ENCODE measurements around the gene ROPN1L.

Gene ROPN1L

DNA sequence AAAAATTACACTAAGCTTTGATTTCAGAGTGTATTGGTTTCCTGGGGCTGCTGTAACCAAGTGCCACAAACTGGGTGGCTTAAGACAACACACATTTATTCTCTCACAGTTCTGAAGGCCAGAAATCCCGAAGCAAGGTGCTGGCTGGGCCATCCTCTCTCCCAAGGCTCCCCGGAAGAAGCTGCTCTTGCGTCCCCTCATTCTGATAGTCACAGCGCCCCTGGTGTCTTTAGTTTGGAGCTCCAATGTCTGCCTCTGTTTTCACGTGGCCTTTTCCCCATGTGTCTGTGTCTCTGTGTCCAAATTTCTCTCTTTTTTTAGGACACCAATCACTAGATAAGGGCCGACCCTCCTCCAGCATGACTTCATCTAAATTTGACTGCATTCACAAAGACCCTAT lies 56.7 kb downstream of the ROPN1L start:
- Mint-ChIP-seq H3K9me3 (peaks cover 0 to 3% of the 10 kb centered on the region in 2 donors), H3K36me3 (ENCODE audit: insufficient read depth) (no peaks in the 10 kb centered on the region), H3K27ac (no peak overlapping the region), H3K4me1 (ENCODE audit: low read depth in 2 of 2) (no peaks in the 10 kb centered on the region), H3K27me3 (no peaks in the 10 kb centered on the region), H3K4me3 (no peak overlapping the region)
- ATAC-seq (replicated peaks) (no peak), DNase-seq (no peak)

DNA sequence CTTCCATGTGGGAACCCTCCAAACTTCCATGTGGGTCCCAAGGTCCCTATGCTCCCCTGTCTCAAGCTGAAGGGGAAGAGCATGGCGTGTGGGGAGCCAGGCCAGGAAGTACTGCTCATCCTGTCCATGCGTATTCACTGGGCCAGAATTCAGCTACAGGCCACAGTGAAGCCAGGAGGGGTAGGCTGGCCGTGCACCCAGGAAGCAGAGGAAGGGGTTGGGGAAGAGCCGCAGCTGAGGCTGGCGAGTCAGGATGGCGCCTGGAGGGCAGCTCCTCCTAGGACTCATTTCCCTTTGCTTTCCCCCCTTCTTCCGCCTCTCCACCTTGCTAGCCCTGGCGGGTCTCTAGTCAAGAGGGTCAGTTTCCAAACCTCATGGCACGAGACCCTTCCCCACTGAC lies 57.4 kb downstream of the ROPN1L start:
- no peaks in the 10 kb centered on the region for H3K27me3 Mint-ChIP-seq
- no peaks in the 10 kb centered on the region for H3K36me3 Mint-ChIP-seq (ENCODE audit: insufficient read depth)
- ATAC-seq (replicated peaks) (no peak), DNase-seq (no peak)
- H3K9me3 Mint-ChIP-seq: peaks cover 0 to 3% of the 10 kb centered on the region in 2 donors
- H3K4me3 Mint-ChIP-seq: no peak overlapping the region
- no peak overlapping the region for H3K27ac Mint-ChIP-seq
- no peaks in the 10 kb centered on the region for H3K4me1 Mint-ChIP-seq (ENCODE audit: low read depth in 2 of 2)

DNA sequence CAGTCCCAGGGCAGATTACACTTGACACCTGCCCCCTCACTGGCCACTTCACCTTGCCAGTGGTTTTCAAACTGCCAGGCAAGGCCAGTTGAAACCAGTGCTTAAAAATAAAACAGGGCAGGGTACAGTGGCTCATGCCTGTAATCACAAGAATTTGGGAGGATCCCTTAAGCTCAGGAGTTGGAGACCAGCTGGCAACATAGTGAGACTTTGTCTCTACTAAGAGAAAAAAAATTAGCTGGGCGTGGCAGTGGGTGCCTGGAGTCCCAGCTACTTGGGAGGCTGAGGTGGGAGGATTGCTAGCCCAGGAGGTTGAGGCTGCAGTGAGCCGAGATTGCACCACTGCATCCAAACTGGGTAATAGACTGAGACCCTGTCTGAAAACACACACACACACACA lies 58.1 kb downstream of the ROPN1L start:
- no peaks in the 10 kb centered on the region for H3K27me3 Mint-ChIP-seq
- no peak overlapping the region for H3K4me3 Mint-ChIP-seq
- ATAC-seq (replicated peaks) (no peak), DNase-seq (no peak)
- no peak overlapping the region for H3K27ac Mint-ChIP-seq
- no peaks in the 10 kb centered on the region for H3K4me1 Mint-ChIP-seq (ENCODE audit: low read depth in 2 of 2)
- H3K36me3 Mint-ChIP-seq (ENCODE audit: insufficient read depth): no peaks in the 10 kb centered on the region
- H3K9me3 Mint-ChIP-seq: no peaks in the 10 kb centered on the region

DNA sequence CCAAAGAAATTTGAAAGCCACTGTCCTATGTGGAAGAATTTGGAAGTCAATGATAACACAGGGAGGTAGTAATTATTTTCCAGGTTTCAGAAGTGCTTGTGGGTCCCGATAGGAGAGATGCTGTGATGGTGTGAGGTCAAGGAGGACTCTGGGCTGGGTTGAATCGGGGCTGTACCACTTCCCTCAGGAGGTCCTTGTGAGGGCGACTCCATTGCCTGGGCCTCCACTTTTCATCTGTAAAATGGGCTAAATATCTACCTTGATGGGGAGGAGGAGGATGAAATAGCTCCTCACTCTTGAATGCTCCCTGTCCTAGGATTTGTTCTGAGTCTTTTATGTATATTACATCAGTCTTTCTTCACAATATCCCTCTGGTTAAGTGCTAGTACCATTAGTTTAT lies 59.0 kb downstream of the ROPN1L start:
- Mint-ChIP-seq H3K27me3 (no peaks in the 10 kb centered on the region), H3K9me3 (no peaks in the 10 kb centered on the region), H3K4me1 (ENCODE audit: low read depth in 2 of 2) (no peaks in the 10 kb centered on the region), H3K4me3 (no peak overlapping the region), H3K36me3 (ENCODE audit: insufficient read depth) (no peaks in the 10 kb centered on the region), H3K27ac (no peak overlapping the region)
- no peak for ATAC-seq (replicated peaks)
- no peak for DNase-seq

DNA sequence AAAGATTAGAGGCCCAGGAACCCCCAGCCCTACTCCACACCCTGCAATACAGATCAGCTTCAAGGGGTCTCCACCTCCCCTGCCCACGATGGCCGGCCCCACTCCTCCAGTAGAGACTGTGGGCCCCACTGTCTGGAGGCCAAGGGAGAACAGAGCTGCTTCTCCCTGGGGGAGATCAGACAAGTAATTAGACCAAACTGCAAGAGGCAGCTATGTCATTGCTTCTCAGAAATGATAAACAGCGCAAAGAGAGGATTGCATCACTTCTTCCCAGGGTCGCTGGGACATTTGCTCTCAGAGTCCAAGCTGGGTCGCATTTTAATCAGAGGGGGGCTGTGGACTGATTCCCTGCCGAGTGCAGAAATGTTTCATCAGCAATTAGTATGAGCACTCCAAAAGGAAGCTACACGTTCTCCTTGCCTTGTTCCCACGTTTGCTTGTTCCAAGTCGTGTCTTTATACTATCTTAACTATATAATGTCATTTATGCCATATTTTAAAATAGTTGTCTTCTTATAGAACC lies 59.9 kb downstream of the ROPN1L start:
- DNase-seq (no peak), ATAC-seq (replicated peaks) (no peak)
- Mint-ChIP-seq H3K27ac (no peak overlapping the region), H3K36me3 (ENCODE audit: insufficient read depth) (no peaks in the 10 kb centered on the region), H3K9me3 (no peaks in the 10 kb centered on the region), H3K4me1 (ENCODE audit: low read depth in 2 of 2) (no peaks in the 10 kb centered on the region), H3K4me3 (no peak overlapping the region), H3K27me3 (no peaks in the 10 kb centered on the region)

DNA sequence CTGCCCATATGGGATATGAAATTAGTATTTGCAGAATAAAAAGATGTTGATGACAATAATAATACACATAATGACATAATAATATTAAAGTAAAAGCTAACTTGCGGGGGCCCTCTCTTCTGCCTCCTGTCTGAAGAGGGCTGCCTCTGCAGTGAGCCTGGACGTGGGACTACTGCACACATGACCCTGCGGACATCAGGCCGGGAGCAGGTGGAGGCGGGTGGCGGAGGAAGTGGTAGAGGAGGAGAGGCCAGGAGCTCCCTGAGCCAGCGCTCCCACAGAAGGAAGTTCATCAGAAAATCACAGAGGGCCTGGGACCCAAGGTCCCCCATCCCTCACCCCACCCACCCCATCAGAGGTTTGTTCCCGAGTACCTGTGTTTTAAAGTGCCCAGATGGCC lies 60.5 kb downstream of the ROPN1L start:
- no peak overlapping the region for H3K27ac Mint-ChIP-seq
- H3K27me3 Mint-ChIP-seq: no peaks in the 10 kb centered on the region
- no peak overlapping the region for H3K4me3 Mint-ChIP-seq
- ATAC-seq (replicated peaks): no peak
- H3K4me1 Mint-ChIP-seq (ENCODE audit: low read depth in 2 of 2): no peaks in the 10 kb centered on the region
- H3K9me3 Mint-ChIP-seq: no peaks in the 10 kb centered on the region
- DNase-seq: no peak
- H3K36me3 Mint-ChIP-seq (ENCODE audit: insufficient read depth): no peaks in the 10 kb centered on the region

GRCh38 chr5:10502578-10502977 lies 60.9 kb downstream of the ROPN1L start:
- no peak for ATAC-seq (replicated peaks)
- Mint-ChIP-seq H3K9me3 (no peaks in the 10 kb centered on the region), H3K27me3 (no peaks in the 10 kb centered on the region), H3K4me3 (no peak overlapping the region), H3K27ac (no peak overlapping the region), H3K36me3 (ENCODE audit: insufficient read depth) (no peaks in the 10 kb centered on the region), H3K4me1 (ENCODE audit: low read depth in 2 of 2) (no peaks in the 10 kb centered on the region)
- no peak for DNase-seq

- H3K4me3 Mint-ChIP-seq: no peak overlapping the region
- no peak for ATAC-seq (replicated peaks)
These were observed 61.6 kb downstream of the ROPN1L start for GRCh38 chr5:10503321-10503720.

GRCh38 chr5:10503997-10504793 lies 62.5 kb downstream of the ROPN1L start:
- H3K27ac Mint-ChIP-seq: no peak overlapping the region
- no peak overlapping the region for H3K4me3 Mint-ChIP-seq
- ATAC-seq (replicated peaks) (no peak), DNase-seq (no peak)
- no peaks in the 10 kb centered on the region for H3K4me1 Mint-ChIP-seq (ENCODE audit: low read depth in 2 of 2)
- peaks cover 0 to 10% of the 10 kb centered on the region in 2 donors for H3K27me3 Mint-ChIP-seq
- peaks cover 4% of the 10 kb centered on the region for H3K36me3 Mint-ChIP-seq (ENCODE audit: insufficient read depth)
- H3K9me3 Mint-ChIP-seq: no peaks in the 10 kb centered on the region

More at GRCh38 chr5:10503321-10503720, 61.6 kb downstream of the ROPN1L start:
- no peaks in the 10 kb centered on the region for H3K4me1 Mint-ChIP-seq (ENCODE audit: low read depth in 2 of 2)
- no peaks in the 10 kb centered on the region for H3K36me3 Mint-ChIP-seq (ENCODE audit: insufficient read depth)
- H3K27me3 Mint-ChIP-seq: peaks cover 0 to 1% of the 10 kb centered on the region in 2 donors
- no peak overlapping the region for H3K27ac Mint-ChIP-seq
- no peak for DNase-seq
- H3K9me3 Mint-ChIP-seq: no peaks in the 10 kb centered on the region

DNA sequence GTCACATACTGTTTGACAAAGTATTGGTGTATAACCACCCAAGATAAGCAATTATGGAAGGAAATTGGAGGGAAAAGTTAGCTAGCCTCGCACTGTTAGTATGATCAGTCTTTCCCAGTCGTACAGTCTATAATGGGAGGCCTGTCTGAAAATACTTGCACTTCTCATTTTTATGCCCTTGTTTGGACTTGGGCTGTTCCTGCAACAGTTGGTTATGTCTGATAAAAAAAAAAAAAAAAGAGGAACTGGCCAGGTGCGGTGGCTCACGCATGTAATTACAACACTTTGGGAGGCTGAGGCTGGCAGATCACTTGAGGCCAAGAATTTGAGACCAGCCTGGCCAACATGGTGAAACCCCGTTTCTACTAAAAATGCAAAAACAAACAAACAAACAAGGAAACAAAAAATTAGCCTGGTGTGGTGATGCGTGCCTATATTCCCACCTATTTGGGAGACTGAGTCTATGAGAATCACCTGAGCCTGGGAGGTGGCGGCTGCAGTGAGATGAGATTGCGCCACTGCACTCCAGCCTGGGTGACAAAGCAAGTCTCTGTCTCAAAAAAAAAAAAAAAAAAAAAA lies 63.9 kb downstream of the ROPN1L start:
- Mint-ChIP-seq H3K9me3 (no peaks in the 10 kb centered on the region), H3K4me3 (no peak overlapping the region), H3K27me3 (peaks cover 0 to 19% of the 10 kb centered on the region in 2 donors), H3K27ac (no peak overlapping the region), H3K36me3 (ENCODE audit: insufficient read depth) (peaks cover 4% of the 10 kb centered on the region), H3K4me1 (ENCODE audit: low read depth in 2 of 2) (no peaks in the 10 kb centered on the region)
- DNase-seq (no peak), ATAC-seq (replicated peaks) (peak; percentile 26)

GRCh38 chr5:10506535-10506934 lies 64.9 kb downstream of the ROPN1L start:
- no peak overlapping the region for H3K27ac Mint-ChIP-seq
- H3K9me3 Mint-ChIP-seq: no peaks in the 10 kb centered on the region
- H3K4me1 Mint-ChIP-seq (ENCODE audit: low read depth in 2 of 2): no peaks in the 10 kb centered on the region
- no peak overlapping the region for H3K4me3 Mint-ChIP-seq
- DNase-seq: no peak
- peaks cover 4% of the 10 kb centered on the region for H3K36me3 Mint-ChIP-seq (ENCODE audit: insufficient read depth)
- H3K27me3 Mint-ChIP-seq: peaks cover 0 to 19% of the 10 kb centered on the region in 2 donors
- ATAC-seq (replicated peaks): no peak

GRCh38 chr5:10507575-10508096 lies 66.0 kb downstream of the ROPN1L start:
- Mint-ChIP-seq H3K36me3 (ENCODE audit: insufficient read depth) (peaks cover 4% of the 10 kb centered on the region), H3K9me3 (no peaks in the 10 kb centered on the region), H3K27ac (no peak overlapping the region), H3K27me3 (peaks cover 0 to 25% of the 10 kb centered on the region in 2 donors), H3K4me1 (ENCODE audit: low read depth in 2 of 2) (no peaks in the 10 kb centered on the region), H3K4me3 (no peak overlapping the region)
- ATAC-seq (replicated peaks) (no peak), DNase-seq (no peak)

DNA sequence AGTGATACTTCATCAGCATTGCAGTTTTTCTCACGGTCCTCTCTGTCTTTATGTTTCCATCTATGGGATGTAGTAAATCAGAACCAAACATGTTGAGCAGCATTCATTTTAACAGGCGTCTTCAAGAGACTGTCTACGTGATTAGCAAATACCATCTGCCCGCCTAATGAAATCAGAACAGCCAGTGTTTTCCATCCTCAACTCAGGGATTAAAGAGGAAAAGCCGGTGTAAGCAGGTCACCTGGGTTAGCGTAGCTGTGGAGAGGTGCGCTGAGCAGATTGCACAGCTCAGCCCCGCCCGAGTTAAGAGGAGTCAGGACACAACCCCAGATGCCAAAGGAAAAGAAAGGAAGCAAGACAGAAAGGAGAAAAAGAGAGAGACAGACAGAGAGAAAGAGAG lies 67.9 kb downstream of the ROPN1L start:
- Mint-ChIP-seq H3K9me3 (no peaks in the 10 kb centered on the region), H3K36me3 (ENCODE audit: insufficient read depth) (peaks cover 6% of the 10 kb centered on the region), H3K4me3 (no peak overlapping the region), H3K4me1 (ENCODE audit: low read depth in 2 of 2) (no peaks in the 10 kb centered on the region), H3K27ac (peak overlapping the region in 1 of 2 donors; percentile 28), H3K27me3 (peaks cover 6 to 34% of the 10 kb centered on the region in 2 donors)
- DNase-seq (no peak), ATAC-seq (replicated peaks) (no peak)
